ENCODE measurements around the gene SNX21. TPM values are rescaled to one million over a fixed set of nuclear protein-coding genes. Genes with fewer than 3 reads are reported as not detected.

The SNX21 gene
- total and polyA plus RNA-seq, 4 donors, result 3.8 to 10.6 (median 4.8) TPM

GRCh38 chr20:45834797-45835161 lies 1.2 kb downstream of the SNX21 start (continued):
- TF ChIP-seq MAX (IDR thresholded peaks at IDR 0.05), result no peak
- no peak for TF ChIP-seq NR2F2 (IDR thresholded peaks at IDR 0.05)
- TF ChIP-seq EGR1 (IDR thresholded peaks at IDR 0.05; ENCODE audit: low read depth in 2 of 2), result no peak
- TF ChIP-seq GABPA (IDR thresholded peaks at IDR 0.05 in 1 of 2, conservative IDR thresholded peaks at IDR 0.05 in 1 of 2), result no peak
- no peak for TF ChIP-seq HNF4A (conservative IDR thresholded peaks at IDR 0.05)
- no peak for TF ChIP-seq TAF1 (conservative IDR thresholded peaks at IDR 0.05)
- TF ChIP-seq JUND (IDR thresholded peaks at IDR 0.05), result no peak

- H3K4me3 ChIP-seq (ENCODE audit: low read depth in 1 of 3, low read length in 3 of 3), result no peak overlapping the region
- H3K9ac ChIP-seq (ENCODE audit: low read depth in 1 of 2, low read length in 2 of 2), result no peak overlapping the region
These were observed 1.7 kb downstream of the SNX21 start for GRCh38 chr20:45835329-45835765.

GRCh38 chr20:45835825-45836224 lies 2.2 kb downstream of the SNX21 start:
- Histone ChIP-seq H3K27ac (ENCODE audit: low read depth in 1 of 2, low read length in 2 of 2) (no peak overlapping the region), H3K27me3 (ENCODE audit: control insufficient read depth in 4 of 4, insufficient read depth in 4 of 4, low read length in 3 of 4) (no peaks in the 10 kb centered on the region), H3K4me1 (ENCODE audit: control insufficient read depth in 4 of 4, insufficient read depth in 4 of 4, low read length in 3 of 4) (peaks cover 4 to 14% (median 9%) of the 10 kb centered on the region in 4 donors), H3K9me3 (ENCODE audit: control insufficient read depth in 4 of 4, low read length in 3 of 4) (no peaks in the 10 kb centered on the region), H3K36me3 (ENCODE audit: control insufficient read depth in 4 of 4, insufficient read depth in 3 of 4, low read depth in 1 of 4, low read length in 3 of 4) (peaks cover 0 to 5% (median under 1%) of the 10 kb centered on the region in 4 donors), H3K4me3 (ENCODE audit: low read depth in 1 of 3, low read length in 3 of 3) (no peak overlapping the region), H3K9ac (ENCODE audit: low read depth in 1 of 2, low read length in 2 of 2) (no peak overlapping the region)
- no peak for TF ChIP-seq HNF4A (conservative IDR thresholded peaks at IDR 0.05)
- no peak for TF ChIP-seq FOXA2 (IDR thresholded peaks at IDR 0.05)
- no peak for TF ChIP-seq REST (IDR thresholded peaks at IDR 0.05)
- no peak for TF ChIP-seq ZBTB33 (IDR thresholded peaks at IDR 0.05)
- TF ChIP-seq NR2F2 (IDR thresholded peaks at IDR 0.05), result no peak
- no peak for TF ChIP-seq TAF1 (conservative IDR thresholded peaks at IDR 0.05)
- no peak for TF ChIP-seq MAX (IDR thresholded peaks at IDR 0.05)
- TF ChIP-seq HNF4G (IDR thresholded peaks at IDR 0.05), result no peak
- TF ChIP-seq RXRA (IDR thresholded peaks at IDR 0.05), result no peak
- TF ChIP-seq YY1 (IDR thresholded peaks at IDR 0.05), result no peak
- no peak for TF ChIP-seq SP1 (IDR thresholded peaks at IDR 0.05)
- no peak for TF ChIP-seq FOXA1 (IDR thresholded peaks at IDR 0.05)
- TF ChIP-seq ATF3 (IDR thresholded peaks at IDR 0.05), result no peak
- no peak for TF ChIP-seq JUND (IDR thresholded peaks at IDR 0.05)
- no peak for TF ChIP-seq CTCF (IDR thresholded peaks at IDR 0.05; ENCODE audit: low read depth, low read length, missing input control)
- TF ChIP-seq EGR1 (IDR thresholded peaks at IDR 0.05; ENCODE audit: low read depth in 2 of 2), result no peak
- no peak for TF ChIP-seq RAD21 (IDR thresholded peaks at IDR 0.05)
- DNase-seq (ENCODE audit: low spot score), result no peak
- WGBS, result 97% methylated on average over 5 of the region's 5 CpGs

More at GRCh38 chr20:45835329-45835765, 1.7 kb downstream of the SNX21 start:
- Histone ChIP-seq H3K36me3 (ENCODE audit: control insufficient read depth in 4 of 4, insufficient read depth in 3 of 4, low read depth in 1 of 4, low read length in 3 of 4) (peaks cover 0 to 4% (median under 1%) of the 10 kb centered on the region in 4 donors), H3K27me3 (ENCODE audit: control insufficient read depth in 4 of 4, insufficient read depth in 4 of 4, low read length in 3 of 4) (no peaks in the 10 kb centered on the region), H3K9me3 (ENCODE audit: control insufficient read depth in 4 of 4, low read length in 3 of 4) (no peaks in the 10 kb centered on the region), H3K4me1 (ENCODE audit: control insufficient read depth in 4 of 4, insufficient read depth in 4 of 4, low read length in 3 of 4) (peaks cover 4 to 14% (median 9%) of the 10 kb centered on the region in 4 donors), H3K27ac (ENCODE audit: low read depth in 1 of 2, low read length in 2 of 2) (no peak overlapping the region)
- TF ChIP-seq FOXA1 (IDR thresholded peaks at IDR 0.05) (no peak), JUND (IDR thresholded peaks at IDR 0.05) (no peak), EGR1 (IDR thresholded peaks at IDR 0.05; ENCODE audit: low read depth in 2 of 2) (no peak)
- DNase-seq (ENCODE audit: low spot score), result no peak
- WGBS, result 68% methylated on average over 3 of the region's 3 CpGs
